NCI-H446 (cell line): ENCODE results near the gene HS6ST3.

Source experiments
- DNase-seq, 2 experiments: peaks; one replicate each; lab custom pipeline; 2025; lab: John Stamatoyannopoulos, UW

The HS6ST3 gene

DNA sequence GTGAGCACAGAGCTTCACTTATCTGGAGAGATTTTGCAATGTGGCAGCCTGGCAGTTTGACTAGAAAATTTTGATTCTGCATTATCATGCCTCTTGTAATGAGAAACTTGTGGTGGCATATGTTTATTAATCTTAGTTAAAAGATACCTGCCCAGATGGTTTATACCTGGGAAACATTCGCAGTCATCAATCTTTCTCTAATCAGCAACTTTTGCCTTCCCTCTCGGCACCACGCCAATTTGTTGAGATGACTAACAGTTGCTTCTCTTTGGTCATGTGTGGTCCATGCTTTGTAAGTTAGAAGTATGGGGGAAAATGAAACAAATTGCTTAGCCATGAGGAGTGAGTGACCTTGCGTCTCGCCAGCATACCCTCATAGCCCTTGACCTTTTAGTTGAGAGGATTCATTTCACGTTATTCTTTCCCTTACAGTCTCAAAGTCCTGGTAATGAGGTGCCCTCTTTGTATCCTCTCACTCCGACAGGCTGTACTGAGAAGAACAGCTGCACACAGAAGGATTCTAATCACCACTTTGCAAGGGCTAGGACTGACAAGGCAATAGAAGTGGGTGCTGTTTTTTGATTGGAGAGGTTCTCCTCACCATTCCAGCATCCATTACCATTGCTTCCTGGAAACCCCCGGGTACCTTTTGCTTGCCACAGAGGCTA, 703.0 kb downstream of the HS6ST3 start:
- no peak for DNase-seq

DNA sequence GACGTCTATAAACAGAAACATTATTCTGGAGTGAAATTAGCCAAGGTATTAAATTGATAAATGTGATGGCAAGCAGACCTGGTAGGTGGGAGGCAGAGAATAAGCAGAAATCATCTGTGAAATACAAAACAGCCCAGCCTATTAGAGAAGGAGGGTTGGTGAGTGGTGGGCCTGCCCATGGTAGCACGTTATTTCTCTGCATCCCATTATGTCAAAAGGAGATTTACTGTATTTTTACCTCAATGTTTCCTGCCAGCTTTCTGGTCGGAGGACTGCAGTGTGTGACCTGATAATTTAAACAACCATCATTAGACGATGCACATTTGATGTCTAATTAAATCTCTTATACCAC, 703.5 kb downstream of the HS6ST3 start:
- DNase-seq, result no peak

DNA sequence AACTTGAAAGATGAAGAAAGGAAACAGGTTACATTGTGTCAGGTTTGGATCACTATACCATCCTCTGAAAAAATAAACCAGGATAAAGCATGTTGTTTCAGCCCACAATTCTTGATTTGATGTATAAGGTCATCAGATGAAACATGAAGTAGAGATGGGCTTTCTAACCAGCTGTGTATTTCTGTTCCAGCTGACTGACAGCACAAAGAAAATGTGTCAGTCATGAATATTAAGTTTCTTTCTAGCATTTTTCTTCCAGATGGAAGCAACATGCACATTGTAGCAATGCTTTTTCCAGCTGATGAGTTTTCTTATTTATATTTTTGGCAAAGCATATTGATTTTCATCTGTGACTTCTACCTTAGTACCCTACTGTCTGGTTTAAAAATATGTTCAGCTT, 704.8 kb downstream of the HS6ST3 start:
- DNase-seq, result no peak

DNA sequence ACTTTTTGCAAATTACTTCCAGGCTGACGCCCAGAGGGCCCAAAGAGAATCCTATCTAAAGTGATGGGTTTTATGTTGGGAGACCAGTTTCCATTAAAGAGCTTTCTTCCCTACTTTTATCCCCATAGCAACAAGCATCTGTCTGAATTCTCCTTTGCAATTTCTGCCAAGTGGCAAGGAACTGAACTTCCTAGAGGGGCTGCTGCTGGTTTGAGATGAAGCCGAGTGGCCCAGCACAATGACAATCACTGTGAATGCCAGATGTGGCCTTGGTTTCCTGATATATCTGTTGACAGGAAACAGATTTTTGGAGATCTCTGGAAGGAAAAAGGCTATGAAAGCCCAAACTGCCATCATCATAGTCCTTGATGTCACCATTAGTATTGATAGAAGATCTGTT, 705.8 kb downstream of the HS6ST3 start:
- DNase-seq, result no peak

DNA sequence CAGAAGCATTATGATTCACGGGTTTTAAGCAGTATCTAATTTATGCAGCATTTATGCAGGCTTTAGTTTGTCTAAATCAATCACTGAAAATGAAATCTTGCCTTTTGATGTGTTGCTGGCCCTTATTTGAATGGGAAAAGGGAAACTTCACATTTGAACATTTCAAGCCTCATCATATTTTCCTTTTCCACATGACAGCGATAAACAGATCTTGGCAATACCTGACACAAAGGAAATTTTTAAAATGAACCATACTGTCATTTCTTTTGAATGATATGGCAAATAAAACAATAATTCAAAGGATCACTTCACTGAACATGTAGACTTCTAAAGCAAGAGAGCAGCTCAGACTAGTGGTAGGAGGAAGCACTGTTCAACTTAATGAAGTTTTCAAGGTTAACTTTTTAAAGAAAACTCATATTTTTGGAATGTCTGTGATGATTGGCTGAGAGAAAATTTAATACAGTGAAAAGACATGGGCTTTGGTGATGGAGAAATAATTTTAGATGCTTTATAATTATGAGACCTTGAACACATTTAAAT, 706.3 kb downstream of the HS6ST3 start:
- no peak for DNase-seq

DNA sequence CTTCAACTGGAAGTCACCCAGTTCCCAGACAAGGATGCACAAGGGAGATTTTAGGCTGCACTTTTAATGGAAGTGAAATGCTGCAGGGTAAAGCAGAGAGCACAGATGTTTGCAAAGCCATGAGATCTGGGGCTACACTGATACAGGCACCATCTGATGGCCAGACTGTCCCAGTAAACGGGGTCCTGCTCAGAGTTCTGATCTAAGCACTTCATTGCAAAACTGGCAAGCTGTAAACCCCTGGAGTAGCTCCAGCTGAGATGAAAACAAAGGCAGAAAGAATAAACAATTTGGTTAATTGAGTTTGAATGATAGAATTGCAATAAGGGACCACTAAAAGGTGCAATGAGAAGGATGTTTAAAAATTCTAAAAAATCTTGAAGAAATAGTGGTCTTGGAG, 707.2 kb downstream of the HS6ST3 start:
- no peak for DNase-seq

DNA sequence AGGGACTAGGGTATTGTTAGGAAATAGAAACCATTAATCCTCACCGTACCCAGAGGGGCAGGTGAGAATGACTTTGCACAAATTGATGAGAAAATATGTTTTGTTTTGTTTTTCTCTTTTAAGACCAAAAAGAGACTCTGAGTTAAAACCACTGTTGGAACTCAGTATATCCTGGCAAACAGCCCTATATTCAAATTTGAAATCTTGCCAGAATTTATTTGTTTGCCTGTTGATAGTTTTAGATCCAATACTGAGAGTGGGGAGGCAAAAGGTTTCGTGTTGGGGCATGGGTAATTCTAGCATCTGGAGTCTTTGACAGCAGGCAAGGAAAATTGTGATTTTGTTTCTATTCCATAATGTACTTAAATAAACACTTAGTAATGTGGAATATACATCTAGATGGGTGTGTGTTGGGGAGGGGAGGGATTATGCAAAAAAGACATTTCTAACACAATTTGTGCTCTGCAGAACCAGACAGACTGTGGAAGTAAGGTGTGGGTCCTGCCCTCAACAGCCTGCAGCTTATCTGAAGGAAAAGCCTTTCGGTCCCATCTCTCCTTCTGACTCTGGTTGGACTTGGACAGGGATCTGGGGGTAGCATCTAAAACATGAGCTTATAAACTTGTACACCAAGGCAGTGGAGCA, 713.7 kb downstream of the HS6ST3 start:
- DNase-seq, result no peak

DNA sequence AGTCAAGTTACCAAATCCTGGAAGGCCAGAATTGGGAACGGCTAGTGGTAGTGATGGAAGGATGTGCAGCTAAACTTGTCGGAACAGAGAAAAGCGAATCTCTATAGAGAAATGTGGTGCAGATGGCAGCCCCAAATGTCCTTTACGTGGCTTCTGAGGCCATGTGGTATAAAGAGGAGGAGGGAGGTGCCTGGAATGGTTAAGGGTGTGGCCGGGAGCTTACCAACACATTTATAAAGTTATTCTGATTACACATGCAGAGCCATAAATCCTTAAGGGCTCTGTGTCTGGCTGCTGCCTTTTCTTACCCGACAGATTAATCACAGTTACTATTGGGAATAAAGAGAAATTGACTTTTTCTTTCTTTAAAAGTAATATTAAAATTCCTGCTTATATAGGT, 714.3 kb downstream of the HS6ST3 start:
- DNase-seq, result no peak

DNA sequence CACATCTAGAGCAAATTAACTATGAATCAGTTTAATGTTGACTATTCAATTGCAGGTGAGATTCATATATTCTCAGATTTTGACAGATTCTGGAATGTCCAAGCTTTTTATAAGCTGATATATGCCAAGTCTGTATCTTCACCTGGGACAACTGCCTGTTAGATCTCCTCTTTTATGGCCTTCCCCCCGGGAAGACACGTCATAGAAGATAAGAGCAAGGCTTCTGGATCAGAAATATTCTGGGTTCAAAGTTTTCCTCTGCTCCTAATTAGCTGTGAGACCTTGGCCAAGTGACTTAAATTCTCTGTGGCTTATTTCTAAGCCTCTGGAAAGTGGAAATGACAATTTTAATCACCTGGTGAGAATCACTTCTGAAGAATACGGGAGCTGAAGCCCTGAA, 716.8 kb downstream of the HS6ST3 start:
- no peak for DNase-seq

DNA sequence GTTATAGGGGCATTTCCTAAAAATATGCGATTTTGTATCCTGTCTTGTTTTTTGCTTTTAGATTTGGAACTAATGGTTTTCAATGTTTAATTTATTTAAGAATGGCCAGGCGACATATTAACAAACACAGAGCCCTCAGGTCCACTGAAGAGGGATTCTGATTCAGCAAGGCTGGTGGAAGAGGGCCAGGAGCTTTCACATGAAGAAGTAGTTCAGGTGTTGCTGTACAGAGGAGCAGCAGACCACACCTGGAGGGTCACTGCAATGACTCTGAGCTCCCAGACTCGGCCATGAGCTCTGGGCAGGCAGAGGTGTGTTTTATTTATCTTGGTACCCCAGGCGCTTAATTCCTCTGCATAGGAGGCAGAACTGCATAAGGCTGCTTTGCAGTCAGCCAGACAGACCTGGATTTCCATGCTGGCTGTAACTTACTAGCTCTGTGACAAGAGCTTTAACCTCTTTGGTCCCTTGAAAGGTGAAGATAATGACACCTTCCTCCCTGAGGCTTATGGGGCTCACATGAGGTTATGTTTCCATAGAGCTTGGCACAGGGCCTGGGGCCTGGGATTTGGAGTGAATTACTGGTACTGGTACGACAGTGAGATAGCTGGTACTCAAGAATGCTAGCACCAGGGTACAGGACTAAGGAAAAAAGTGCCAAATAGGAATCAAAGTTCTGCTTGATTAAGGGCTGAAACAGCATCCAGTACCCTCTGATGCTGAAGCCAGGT, 719.6 kb downstream of the HS6ST3 start:
- no peak for DNase-seq

DNA sequence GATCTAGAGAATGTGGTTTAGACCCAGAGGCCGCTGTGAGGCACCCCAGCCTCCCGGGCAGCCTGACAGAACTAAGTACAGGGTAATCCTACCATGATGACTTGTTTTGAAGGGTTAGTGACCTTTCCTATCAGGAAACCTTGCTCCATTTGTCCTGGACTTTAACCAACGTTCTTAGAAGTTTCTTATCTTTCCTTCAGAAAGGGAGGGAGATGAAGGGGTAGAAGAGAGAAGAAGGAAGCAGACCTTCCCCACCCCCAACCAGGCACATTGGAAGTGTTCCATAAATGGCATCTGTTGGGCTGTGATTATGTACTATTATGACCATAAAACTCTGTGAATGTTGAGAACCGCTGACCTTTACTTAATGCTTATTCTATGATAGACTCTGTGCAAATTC, 720.2 kb downstream of the HS6ST3 start:
- DNase-seq, result no peak

DNA sequence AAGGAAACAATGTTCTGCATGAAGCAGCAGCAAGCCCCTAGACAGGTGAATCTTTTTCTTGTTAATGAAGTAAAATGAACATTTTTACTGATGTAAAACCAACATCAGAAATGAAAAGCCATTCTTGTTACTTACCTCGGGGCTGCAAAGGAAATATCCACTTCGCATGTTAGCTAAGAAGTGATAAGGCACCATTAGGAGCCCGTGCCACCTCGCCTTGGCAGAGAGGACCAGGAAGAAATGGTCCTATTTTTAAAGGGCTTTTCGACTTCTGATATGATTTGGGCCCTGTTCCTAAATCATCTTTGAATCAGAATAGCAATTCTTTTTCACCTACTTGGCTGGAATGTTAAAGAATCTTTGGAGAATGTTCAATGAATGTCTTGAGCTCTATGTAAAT, 721.1 kb downstream of the HS6ST3 start:
- DNase-seq, result no peak

DNA sequence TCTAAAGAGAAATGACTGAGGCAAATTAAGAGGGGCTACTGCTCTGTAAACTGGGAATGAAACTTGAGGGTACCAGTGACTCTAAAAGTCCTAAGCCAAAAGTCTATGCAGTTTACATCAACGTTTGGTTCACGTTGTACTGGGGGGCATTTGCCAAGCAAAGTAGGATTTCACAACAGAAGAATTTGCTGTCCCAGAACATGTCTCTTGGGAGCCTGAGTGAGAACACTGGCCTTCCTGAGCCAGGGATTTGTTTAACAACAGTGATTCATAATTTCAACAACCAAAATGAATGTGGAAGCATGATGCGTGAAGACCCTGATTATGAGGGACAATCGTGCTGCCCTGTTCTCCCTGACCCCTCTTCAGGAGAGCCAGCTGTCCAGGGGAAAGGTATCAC, 726.4 kb downstream of the HS6ST3 start:
- DNase-seq, result no peak

DNA sequence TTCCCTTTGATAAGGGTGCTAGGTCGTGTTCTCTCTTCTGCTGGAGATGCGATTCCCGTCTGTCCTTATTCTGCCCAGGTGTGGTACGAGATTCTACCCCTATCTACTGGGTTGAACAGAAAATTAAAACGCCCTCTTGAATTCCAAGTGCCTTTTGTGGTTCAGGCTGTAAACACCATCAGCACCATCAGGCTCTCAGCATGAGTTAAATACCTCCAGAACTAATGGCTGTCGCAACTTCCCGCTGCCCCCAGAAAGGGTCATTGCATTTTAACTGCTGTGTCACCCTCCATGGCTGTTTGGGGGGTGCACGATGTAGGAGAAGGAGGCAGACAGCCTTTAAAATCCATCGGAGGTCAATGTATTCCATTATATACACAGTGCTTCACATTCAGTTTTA, 727.0 kb downstream of the HS6ST3 start:
- no peak for DNase-seq

DNA sequence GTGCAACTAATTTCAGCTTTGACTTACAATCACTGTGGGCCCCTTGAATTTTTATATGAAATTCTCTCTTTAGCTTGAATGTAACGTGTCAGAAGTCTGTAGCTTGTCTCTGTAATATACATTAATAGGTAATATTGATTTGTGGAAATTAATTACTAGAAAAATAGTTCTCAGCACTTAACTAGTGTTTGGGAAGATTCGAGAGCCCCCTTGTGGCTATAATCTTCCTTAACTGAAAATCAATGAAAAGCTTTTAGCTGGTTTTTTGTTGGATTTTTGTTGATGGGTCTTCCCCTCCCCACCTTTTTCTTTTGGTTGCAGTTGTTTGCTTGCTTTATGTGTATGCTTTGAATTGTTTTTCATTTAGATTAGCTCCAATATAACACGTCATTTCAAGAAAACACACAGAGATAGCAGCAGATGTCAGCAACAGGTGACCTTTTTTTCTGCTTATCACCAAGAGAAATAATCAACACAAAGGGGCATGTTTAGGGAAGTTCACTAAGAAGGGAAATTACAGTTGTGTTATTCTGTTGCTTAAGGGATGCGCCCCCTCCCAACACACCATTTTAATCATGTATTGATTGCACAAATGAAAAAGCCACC, 727.5 kb downstream of the HS6ST3 start:
- DNase-seq, result peak in 1 of 2 experiments; percentile 7

DNA sequence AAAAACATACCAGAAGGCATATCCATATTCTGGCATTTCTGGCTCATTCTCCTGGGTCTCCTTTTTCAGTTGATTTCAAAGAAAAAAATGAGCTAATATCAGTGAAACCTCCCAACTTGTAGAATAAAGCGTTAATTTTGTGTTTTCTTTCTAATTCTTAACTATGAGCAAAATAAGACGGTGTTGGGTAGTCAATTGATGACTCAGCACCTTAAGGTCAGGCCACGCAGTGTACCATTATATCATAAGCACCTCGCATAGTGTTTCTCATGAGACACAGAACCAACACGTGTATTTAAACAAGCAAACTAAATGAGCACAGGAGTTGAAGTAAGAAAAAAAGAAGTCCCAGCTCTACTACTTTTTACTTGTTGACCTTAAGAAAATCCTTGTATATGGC, 729.5 kb downstream of the HS6ST3 start:
- no peak for DNase-seq

DNA sequence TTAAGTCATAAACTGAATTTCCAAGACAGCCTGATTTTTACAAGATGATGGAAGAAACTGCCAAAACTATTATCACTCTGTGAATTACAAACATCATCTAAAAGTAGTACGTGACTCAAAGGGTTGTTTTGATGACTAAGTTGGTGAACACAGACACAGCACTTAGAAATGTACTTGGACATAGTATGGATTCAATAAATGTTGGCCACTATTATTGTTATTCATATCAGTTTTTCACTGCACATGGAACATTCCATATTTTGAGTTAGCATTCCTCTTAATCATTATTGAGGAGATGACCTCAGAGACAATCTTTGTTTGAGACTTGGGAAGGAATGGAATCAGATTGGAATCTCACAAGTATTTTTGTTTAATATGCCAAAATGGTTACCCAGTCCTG, 731.5 kb downstream of the HS6ST3 start:
- DNase-seq, result no peak

DNA sequence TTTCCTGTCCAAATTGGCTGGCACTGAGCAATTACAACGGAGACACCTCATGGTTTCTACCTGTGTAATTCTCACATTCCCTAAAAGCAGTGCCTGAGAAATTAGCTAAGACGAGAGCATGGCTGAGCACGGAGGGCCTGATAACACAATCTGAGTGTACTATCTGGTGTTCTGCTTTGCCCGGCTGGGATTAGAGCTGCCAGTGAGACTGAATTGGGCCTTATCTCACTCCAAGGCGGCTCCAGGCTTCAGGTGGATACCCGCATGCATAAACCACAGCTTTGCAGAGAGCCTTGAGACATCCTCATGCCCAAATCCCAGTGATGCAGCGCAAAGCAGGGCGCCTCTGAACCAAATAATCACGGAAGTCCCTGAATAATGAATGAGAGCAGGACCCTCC, 732.1 kb downstream of the HS6ST3 start:
- DNase-seq, result no peak

DNA sequence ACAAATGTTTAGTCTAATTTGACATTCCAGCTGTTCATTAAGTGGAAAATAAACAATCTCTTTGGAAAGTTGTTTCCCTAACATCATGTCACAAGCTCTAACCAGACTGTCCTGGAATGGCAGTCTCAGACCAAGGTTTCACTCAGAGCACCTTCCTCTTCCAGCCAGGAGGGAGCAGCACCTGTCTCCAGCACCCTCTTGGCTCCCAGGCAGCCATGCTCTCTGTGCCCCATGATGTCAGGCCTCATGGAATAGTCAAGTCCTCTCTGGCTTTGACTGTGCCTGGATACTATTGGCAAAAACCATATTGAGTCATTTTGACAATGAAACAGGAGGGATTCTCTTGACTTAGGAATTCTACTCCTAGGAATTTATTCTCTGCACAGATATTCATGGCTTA, 733.0 kb downstream of the HS6ST3 start:
- peak in 1 of 2 experiments; percentile 10 for DNase-seq

DNA sequence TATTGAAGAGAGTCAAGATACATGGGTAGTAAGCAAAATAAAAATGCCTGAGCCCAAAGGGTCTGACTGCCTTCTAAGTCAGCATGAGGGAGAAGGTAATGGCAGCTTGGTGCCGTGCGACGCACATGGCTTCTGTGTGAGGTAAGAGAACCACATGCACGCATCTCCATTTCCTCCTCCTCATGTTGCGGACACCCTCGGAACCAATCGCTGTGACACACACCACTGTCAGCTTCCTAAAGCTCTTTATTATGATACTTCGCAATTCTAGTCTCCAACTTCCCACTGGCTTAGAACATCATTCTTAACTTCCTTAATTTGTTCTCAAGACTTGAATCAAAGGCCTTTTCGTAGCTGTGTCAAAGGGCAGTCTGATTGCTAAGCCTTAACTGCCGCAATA, 734.2 kb downstream of the HS6ST3 start:
- no peak for DNase-seq

DNA sequence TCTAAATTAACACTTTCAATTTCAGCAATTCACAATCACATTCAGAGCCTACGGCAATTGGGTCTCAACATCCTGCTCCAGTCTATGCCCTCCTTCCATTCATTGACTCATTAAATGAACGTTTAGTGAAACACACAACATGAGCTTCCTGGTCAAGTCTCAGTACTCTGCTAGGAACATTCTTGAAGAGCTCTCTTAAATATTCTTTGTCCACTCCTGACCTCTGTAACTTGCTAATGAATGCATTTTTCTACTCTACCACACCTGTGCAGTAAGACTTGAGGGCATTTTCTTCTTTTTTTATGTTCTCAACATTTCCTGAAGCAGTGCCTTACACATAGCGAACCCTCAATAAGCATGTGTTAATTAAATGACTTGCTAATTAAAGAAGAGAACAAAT, 735.7 kb downstream of the HS6ST3 start:
- no peak for DNase-seq

DNA sequence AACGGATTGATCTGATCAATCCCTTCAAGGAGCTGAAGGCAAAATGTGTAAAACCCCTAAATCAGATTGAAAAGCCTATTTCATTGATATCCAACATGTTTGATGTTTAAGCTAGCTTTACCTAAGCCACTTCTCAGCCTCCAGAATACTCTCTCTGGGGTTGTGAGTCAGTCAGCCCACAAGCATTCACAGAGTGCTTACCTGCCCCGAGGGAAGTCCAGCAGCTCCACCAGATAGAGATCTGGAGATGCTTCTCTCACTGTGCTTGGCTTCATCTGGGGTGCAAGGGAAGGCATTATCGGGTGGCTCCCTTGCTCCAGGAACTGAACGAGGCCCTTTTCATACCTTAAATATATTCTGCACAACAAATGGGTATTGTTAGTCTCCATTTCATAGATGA, 744.7 kb downstream of the HS6ST3 start:
- no peak for DNase-seq

DNA sequence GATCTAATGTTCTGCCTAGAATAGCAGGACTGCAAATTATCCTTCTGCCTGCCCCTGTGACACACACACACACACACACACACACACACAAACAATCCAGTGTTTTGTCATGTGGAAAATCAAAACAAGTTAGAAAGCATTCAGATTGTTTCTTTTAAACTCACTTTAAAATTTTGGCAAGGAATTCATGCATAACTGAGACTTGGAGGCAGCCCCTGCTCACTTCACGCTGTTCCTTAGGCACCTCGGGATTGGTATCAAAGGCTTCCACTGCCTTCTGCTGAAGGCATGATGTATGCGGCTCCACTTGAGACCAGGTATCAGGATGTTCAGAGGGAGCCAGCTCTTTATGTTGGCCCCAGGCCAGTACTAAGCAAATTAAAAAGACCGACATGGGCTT, 745.6 kb downstream of the HS6ST3 start:
- no peak for DNase-seq
